Neural cell (in vitro differentiated cells): ENCODE results near the gene VAT1L. TPM values are rescaled to one million over a fixed set of nuclear protein-coding genes. Genes with fewer than 3 reads are reported as not detected.
A peak's percentile ranks its signal among the peaks of the same experiment; 100 is the strongest.

Experiments
- H2AFZ ChIP-seq: fragments of 200-600, 300-800 bp; sonication (generic), shearing (Covaris generic); 2 replicates; pipeline ENCODE4 v1.6.0; 2014; ENCODE audit warnings: low read depth, mild to moderate bottlenecking, antibody characterized with exemption, low read length, moderate library complexity
- H3F3A ChIP-seq: fragments of 200-600 bp; shearing (Covaris generic); 2 replicates; pipeline ENCODE4 v1.6.1; 2016; ENCODE audit warnings: mild to moderate bottlenecking, moderate library complexity, mixed read lengths, antibody characterized with exemption, low read length; ENCODE audit not compliant: insufficient read depth, poor library complexity, severe bottlenecking
- H3K27ac ChIP-seq: fragments of 200-600, 300-800 bp; sonication (generic), shearing (Covaris generic); 2 replicates; pipeline ENCODE4 v1.5.1; 2014; ENCODE audit warnings: mild to moderate bottlenecking, low read length, moderate library complexity
- H3K27me3 ChIP-seq: fragments of 300-800, 200-600 bp; sonication (generic), shearing (Covaris generic); 2 replicates; pipeline ENCODE4 v1.6.0; 2014; ENCODE audit warnings: mild to moderate bottlenecking, low read depth, low read length, moderate library complexity; ENCODE audit not compliant: insufficient read depth
- H3K36me3 ChIP-seq: fragments of 300-800, 200-600 bp; sonication (generic), shearing (Covaris generic); 2 replicates; pipeline ENCODE4 v1.5.1; 2014; ENCODE audit warnings: mild to moderate bottlenecking, antibody characterized with exemption, low read length, moderate library complexity; ENCODE audit not compliant: insufficient read depth
- H3K4me2 ChIP-seq: fragments of 300-800, 200-600 bp; sonication (generic), shearing (Covaris generic); 2 replicates; pipeline ENCODE4 v1.6.0; 2014; ENCODE audit warnings: mild to moderate bottlenecking, low read length
- H3K4me3 ChIP-seq: fragments of 300-800, 200-600 bp; sonication (generic), shearing (Covaris generic); 2 replicates; pipeline ENCODE4 v1.5.1; 2014; ENCODE audit warnings: mild to moderate bottlenecking, low read length, moderate library complexity
- H3K79me2 ChIP-seq: fragments of 200-600 bp; shearing (Covaris generic); replicated peaks from 2 replicates; pipeline ENCODE4 v1.6.0; 2014; ENCODE audit warnings: mild to moderate bottlenecking, low read length, moderate library complexity; ENCODE audit not compliant: insufficient read depth
- H3K9ac ChIP-seq: fragments of 300-800, 200-600 bp; sonication (generic), shearing (Covaris generic); 2 replicates; pipeline ENCODE4 v1.6.1; 2016; ENCODE audit warnings: mild to moderate bottlenecking, low read length, mixed read lengths
- H3K9me2 ChIP-seq: fragments of 200-600 bp; shearing (Covaris generic); 2 replicates; pipeline ENCODE4 v1.6.1; 2016; ENCODE audit warnings: mild to moderate bottlenecking, low read length, mixed read lengths; ENCODE audit not compliant: insufficient read depth
- H3K9me3 ChIP-seq: fragments of 200-600, 300-800 bp; sonication (generic), shearing (Covaris generic); 2 replicates; pipeline ENCODE4 v1.6.1; 2016; ENCODE audit warnings: mild to moderate bottlenecking, mixed run types, low read length, moderate library complexity, mixed read lengths
- H4K20me1 ChIP-seq: fragments of 200-600 bp; shearing (Covaris generic); 2 replicates; pipeline ENCODE4 v1.6.1; 2016; ENCODE audit warnings: mild to moderate bottlenecking, mixed run types; ENCODE audit not compliant: insufficient read depth
- EP300 ChIP-seq: fragments of 450-650 bp; conservative IDR thresholded peaks from 2 replicates; pipeline ENCODE4 v1.6.1; 2014; ENCODE audit warnings: antibody characterized with exemption, mild to moderate bottlenecking, moderate library complexity; ENCODE audit not compliant: poor library complexity, severe bottlenecking
- EZH2 ChIP-seq: fragments of 200-600, 300-800 bp; shearing (Covaris generic), sonication (generic); IDR thresholded peaks from 2 replicates; pipeline ENCODE4 v1.6.1; 2014; ENCODE audit warnings: antibody characterized with exemption, low read length, borderline replicate concordance, mild to moderate bottlenecking; ENCODE audit not compliant: insufficient read depth, poor library complexity, severe bottlenecking
- MXI1 ChIP-seq: fragments of 450-650 bp; conservative IDR thresholded peaks from 2 replicates; pipeline ENCODE4 v1.6.1; 2014; ENCODE audit warnings: antibody characterized with exemption, mild to moderate bottlenecking; ENCODE audit not compliant: poor library complexity, severe bottlenecking
- POLR2AphosphoS5 ChIP-seq: IDR thresholded peaks from 2 replicates; pipeline ENCODE4 v1.6.1; 2012
- RAD21 ChIP-seq: fragments of 450-650 bp; conservative IDR thresholded peaks from 2 replicates; pipeline ENCODE4 v1.6.1; 2014; ENCODE audit warnings: antibody characterized with exemption, mild to moderate bottlenecking, moderate library complexity
- SMC3 ChIP-seq: fragments of 450-650 bp; conservative IDR thresholded peaks from 2 replicates; pipeline ENCODE4 v1.6.1; 2014; ENCODE audit warnings: antibody characterized with exemption, mild to moderate bottlenecking, moderate library complexity; ENCODE audit not compliant: poor library complexity
- TAF1 ChIP-seq: IDR thresholded peaks from 2 replicates; pipeline ENCODE4 v1.6.1; 2012; ENCODE audit warnings: low read depth
- polyA minus RNA-seq: library from RNA; depleted of rRNA, polyadenylated mRNA; stranded (reverse); fragments of >200 nt; gene quantifications from 2 replicates; pipeline ENCODE4 v1.2.3, GENCODE V29; 2014
- polyA plus RNA-seq: library from polyadenylated mRNA; depleted of rRNA; stranded (reverse); fragments of >200 nt; gene quantifications from 2 replicates; pipeline ENCODE4 v1.2.3, GENCODE V29; 2014
- TF ChIP-seq, protein P1 (sequence below): fragments of 450-650 bp; IDR thresholded peaks from 2 replicates; pipeline ENCODE4 v1.5.1; 2014; ENCODE audit warnings: antibody characterized with exemption, mild to moderate bottlenecking, moderate library complexity; ENCODE audit not compliant: poor library complexity, severe bottlenecking
- TF ChIP-seq, protein P2 (sequence below): IDR thresholded peaks from 2 replicates; pipeline ENCODE4 v1.6.1; 2012; ENCODE audit warnings: borderline replicate concordance

The VAT1L gene, protein sequence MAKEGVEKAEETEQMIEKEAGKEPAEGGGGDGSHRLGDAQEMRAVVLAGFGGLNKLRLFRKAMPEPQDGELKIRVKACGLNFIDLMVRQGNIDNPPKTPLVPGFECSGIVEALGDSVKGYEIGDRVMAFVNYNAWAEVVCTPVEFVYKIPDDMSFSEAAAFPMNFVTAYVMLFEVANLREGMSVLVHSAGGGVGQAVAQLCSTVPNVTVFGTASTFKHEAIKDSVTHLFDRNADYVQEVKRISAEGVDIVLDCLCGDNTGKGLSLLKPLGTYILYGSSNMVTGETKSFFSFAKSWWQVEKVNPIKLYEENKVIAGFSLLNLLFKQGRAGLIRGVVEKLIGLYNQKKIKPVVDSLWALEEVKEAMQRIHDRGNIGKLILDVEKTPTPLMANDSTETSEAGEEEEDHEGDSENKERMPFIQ
- polyA plus RNA-seq = 54.5 and 60.6 TPM in 2 replicates
- 71.8 and 77.7 TPM in 2 replicates for polyA minus RNA-seq

- Histone ChIP-seq H3K4me2 (peak within 1 kb of the TSS; percentile 96), H3K9ac (peak within 1 kb of the TSS; percentile 77), H3K27ac (peak within 1 kb of the TSS; percentile 55)
Observed at GRCh38 chr16:77788181-77789084, at the start of gene VAT1L. Gene VAT1L, plus strand, starts transcription at chr16:77788564. Its CDS starts 119 bp downstream, at chr16:77788683.

More at GRCh38 chr16:77788181-77789084, at the start of gene VAT1L:
- H3F3A ChIP-seq = no peaks in the 10 kb centered on the region
- H3K79me2 ChIP-seq = peaks cover 34% of the 10 kb centered on the region
- H3K9me2 ChIP-seq = no peaks in the 10 kb centered on the region
- no peaks in the 10 kb centered on the region for H3K9me3 ChIP-seq
- H3K27me3 ChIP-seq = no peaks in the 10 kb centered on the region
- no peaks in the 10 kb centered on the region for H3K36me3 ChIP-seq
- H3K4me3 ChIP-seq = peak within 1 kb of the TSS; percentile 98
- H4K20me1 ChIP-seq = no peaks in the 10 kb centered on the region
- peak within 1 kb of the TSS; percentile 44 for H2AFZ ChIP-seq
- TF ChIP-seq SMC3 (peak; percentile 55), MXI1 (peak; percentile 66), POLR2AphosphoS5 (peak; percentile 61), RAD21 (peak; percentile 51), TAF1 (peak; percentile 75), EZH2 (no peak), EP300 (peak; percentile 44)
- TF ChIP-seq, protein P1, sequence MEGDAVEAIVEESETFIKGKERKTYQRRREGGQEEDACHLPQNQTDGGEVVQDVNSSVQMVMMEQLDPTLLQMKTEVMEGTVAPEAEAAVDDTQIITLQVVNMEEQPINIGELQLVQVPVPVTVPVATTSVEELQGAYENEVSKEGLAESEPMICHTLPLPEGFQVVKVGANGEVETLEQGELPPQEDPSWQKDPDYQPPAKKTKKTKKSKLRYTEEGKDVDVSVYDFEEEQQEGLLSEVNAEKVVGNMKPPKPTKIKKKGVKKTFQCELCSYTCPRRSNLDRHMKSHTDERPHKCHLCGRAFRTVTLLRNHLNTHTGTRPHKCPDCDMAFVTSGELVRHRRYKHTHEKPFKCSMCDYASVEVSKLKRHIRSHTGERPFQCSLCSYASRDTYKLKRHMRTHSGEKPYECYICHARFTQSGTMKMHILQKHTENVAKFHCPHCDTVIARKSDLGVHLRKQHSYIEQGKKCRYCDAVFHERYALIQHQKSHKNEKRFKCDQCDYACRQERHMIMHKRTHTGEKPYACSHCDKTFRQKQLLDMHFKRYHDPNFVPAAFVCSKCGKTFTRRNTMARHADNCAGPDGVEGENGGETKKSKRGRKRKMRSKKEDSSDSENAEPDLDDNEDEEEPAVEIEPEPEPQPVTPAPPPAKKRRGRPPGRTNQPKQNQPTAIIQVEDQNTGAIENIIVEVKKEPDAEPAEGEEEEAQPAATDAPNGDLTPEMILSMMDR = peak; percentile 19
- TF ChIP-seq, protein P2, sequence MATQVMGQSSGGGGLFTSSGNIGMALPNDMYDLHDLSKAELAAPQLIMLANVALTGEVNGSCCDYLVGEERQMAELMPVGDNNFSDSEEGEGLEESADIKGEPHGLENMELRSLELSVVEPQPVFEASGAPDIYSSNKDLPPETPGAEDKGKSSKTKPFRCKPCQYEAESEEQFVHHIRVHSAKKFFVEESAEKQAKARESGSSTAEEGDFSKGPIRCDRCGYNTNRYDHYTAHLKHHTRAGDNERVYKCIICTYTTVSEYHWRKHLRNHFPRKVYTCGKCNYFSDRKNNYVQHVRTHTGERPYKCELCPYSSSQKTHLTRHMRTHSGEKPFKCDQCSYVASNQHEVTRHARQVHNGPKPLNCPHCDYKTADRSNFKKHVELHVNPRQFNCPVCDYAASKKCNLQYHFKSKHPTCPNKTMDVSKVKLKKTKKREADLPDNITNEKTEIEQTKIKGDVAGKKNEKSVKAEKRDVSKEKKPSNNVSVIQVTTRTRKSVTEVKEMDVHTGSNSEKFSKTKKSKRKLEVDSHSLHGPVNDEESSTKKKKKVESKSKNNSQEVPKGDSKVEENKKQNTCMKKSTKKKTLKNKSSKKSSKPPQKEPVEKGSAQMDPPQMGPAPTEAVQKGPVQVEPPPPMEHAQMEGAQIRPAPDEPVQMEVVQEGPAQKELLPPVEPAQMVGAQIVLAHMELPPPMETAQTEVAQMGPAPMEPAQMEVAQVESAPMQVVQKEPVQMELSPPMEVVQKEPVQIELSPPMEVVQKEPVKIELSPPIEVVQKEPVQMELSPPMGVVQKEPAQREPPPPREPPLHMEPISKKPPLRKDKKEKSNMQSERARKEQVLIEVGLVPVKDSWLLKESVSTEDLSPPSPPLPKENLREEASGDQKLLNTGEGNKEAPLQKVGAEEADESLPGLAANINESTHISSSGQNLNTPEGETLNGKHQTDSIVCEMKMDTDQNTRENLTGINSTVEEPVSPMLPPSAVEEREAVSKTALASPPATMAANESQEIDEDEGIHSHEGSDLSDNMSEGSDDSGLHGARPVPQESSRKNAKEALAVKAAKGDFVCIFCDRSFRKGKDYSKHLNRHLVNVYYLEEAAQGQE = peak; percentile 46
